Ovary (tissue), 3 donors: ENCODE results near the gene AIG1.

ENCODE experiments used
- POLR2A ChIP-seq: fragments of 450-650 bp; IDR thresholded peaks from one replicate; pipeline ENCODE4 v1.6.1; 2017; ENCODE audit warnings: antibody characterized with exemption, mild to moderate bottlenecking, moderate library complexity
- TF ChIP-seq, protein P1 (sequence below), 3 donors: fragments of 450-650 bp in 2 of 3; fragments of 200-600 bp in 1 of 3; IDR thresholded peaks; one replicate each; pipeline versions ENCODE4 v1.5.1 to v1.8.0; 2016 to 2022; ENCODE audit warnings: antibody characterized with exemption in 3 of 3, mild to moderate bottlenecking in 1 of 3
- donor health status: DM: no; HTN: no; CAD: no.

DNA sequence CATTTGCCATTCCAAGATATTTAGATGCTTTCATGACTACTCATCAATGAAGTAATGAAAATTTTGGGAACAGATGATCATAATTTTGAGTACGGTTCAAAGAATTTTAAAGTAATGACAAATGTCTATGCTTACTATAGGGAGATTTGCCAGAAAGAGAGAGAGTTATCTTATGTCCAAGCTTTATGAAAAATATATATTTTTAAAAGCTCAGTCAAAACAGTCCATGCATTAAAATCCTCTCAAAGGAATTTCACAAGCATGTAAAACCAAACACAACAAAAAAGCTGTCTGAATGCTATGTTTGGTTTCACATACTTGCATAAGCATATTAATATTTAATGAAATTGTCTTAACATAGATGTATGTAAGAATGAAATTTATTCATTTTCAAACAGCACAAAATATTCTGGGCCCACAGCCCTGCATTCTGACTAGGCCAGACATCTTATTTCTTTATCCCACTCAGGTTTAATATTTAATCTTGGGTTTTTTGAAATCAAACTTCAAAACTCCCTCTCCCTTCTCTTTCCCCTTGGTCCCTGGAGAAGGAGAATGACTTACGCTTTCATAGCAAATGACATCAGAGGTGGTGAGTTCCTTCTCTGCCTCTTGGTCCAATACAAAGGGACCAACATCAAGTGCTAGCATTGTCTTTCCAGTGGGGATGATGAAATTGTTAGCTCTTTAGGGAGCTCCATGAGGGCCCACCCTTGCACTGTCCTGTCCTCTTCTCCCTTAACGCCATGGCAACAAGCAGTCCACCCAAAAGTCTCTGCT is 295.6 kb downstream of the AIG1 start:
- TF ChIP-seq, protein P1, sequence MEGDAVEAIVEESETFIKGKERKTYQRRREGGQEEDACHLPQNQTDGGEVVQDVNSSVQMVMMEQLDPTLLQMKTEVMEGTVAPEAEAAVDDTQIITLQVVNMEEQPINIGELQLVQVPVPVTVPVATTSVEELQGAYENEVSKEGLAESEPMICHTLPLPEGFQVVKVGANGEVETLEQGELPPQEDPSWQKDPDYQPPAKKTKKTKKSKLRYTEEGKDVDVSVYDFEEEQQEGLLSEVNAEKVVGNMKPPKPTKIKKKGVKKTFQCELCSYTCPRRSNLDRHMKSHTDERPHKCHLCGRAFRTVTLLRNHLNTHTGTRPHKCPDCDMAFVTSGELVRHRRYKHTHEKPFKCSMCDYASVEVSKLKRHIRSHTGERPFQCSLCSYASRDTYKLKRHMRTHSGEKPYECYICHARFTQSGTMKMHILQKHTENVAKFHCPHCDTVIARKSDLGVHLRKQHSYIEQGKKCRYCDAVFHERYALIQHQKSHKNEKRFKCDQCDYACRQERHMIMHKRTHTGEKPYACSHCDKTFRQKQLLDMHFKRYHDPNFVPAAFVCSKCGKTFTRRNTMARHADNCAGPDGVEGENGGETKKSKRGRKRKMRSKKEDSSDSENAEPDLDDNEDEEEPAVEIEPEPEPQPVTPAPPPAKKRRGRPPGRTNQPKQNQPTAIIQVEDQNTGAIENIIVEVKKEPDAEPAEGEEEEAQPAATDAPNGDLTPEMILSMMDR (IDR thresholded peaks at IDR 0.05): no peak
- TF ChIP-seq POLR2A: no peak
